Fibroblast of lung (primary cell): ENCODE data around the gene IARS1. TPM values are rescaled to one million over a fixed set of nuclear protein-coding genes. Genes with fewer than 3 reads are reported as not detected.

ENCODE experiments used
- DNase-seq, 2 donors: peaks; one replicate each; pipeline versions ENCODE4 v3.0.0 to v3.0.0-alpha.2; 2010; ENCODE audit warnings: low read depth in 2 of 2
- H2AFZ ChIP-seq: 2 replicates; pipeline ENCODE4 v1.5.1; 2012; ENCODE audit warnings: low read length, control low read depth, inconsistent platforms
- H3K27ac ChIP-seq: 2 replicates; pipeline ENCODE4 v1.5.1; 2011; ENCODE audit warnings: low read length, control low read depth; ENCODE audit not compliant: insufficient read depth
- H3K27me3 ChIP-seq: 2 replicates; pipeline ENCODE4 v1.5.1; 2011; ENCODE audit warnings: mild to moderate bottlenecking, low read length; ENCODE audit not compliant: control insufficient read depth, insufficient read depth
- H3K36me3 ChIP-seq: 2 replicates; pipeline ENCODE4 v1.5.1; 2011; ENCODE audit warnings: low read length; ENCODE audit not compliant: control insufficient read depth, insufficient read depth
- H3K4me1 ChIP-seq: 2 replicates; pipeline ENCODE4 v1.5.1; 2011; ENCODE audit warnings: low read length; ENCODE audit not compliant: control insufficient read depth, insufficient read depth; ENCODE audit errors: extremely low read depth
- H3K4me2 ChIP-seq: 2 replicates; pipeline ENCODE4 v1.5.1; 2011; ENCODE audit warnings: low read length, control low read depth; ENCODE audit not compliant: insufficient read depth; ENCODE audit errors: extremely low read depth
- H3K4me3 ChIP-seq, 4 experiments: fragments of 200-600 bp in 1 of 4; sonication (generic) in 1 of 4; replicated peaks in 1 of 4; 2 replicates each; pipeline ENCODE4 v1.5.1; 2011 to 2016; ENCODE audit warnings: low read length in 4 of 4, low read depth in 3 of 4, mild to moderate bottlenecking in 3 of 4, control low read depth in 2 of 4, inconsistent platforms in 1 of 4, mixed read lengths in 1 of 4; ENCODE audit not compliant: insufficient read depth in 1 of 4; ENCODE audit errors: control extremely low read depth in 1 of 4
- H3K79me2 ChIP-seq: 2 replicates; pipeline ENCODE4 v1.5.1; 2012; ENCODE audit warnings: mild to moderate bottlenecking, low read length, inconsistent platforms; ENCODE audit not compliant: control insufficient read depth, insufficient read depth
- H3K9ac ChIP-seq: 2 replicates; pipeline ENCODE4 v1.5.1; 2011; ENCODE audit warnings: mild to moderate bottlenecking, low read length, control low read depth; ENCODE audit not compliant: insufficient read depth
- H3K9me3 ChIP-seq: 2 replicates; pipeline ENCODE4 v1.5.1; 2012; ENCODE audit warnings: low read depth, low read length; ENCODE audit not compliant: control insufficient read depth, insufficient read depth
- H4K20me1 ChIP-seq: 2 replicates; pipeline ENCODE4 v1.5.1; 2011; ENCODE audit warnings: low read length; ENCODE audit not compliant: control insufficient read depth, insufficient read depth; ENCODE audit errors: extremely low read depth
- EZH2 ChIP-seq: IDR thresholded peaks from 2 replicates; pipeline ENCODE4 v1.5.1; 2012; ENCODE audit warnings: low read length, control low read depth, mild to moderate bottlenecking; ENCODE audit errors: missing control alignments
- polyA plus RNA-seq, 2 donors: library from polyadenylated mRNA; depleted of rRNA in 1 of 2; stranded (reverse) in 1 of 2; unstranded in 1 of 2; fragments of >200 nt; gene quantifications; 2 replicates each; pipeline ENCODE4 v1.2.1, GENCODE V29; 2011 to 2012; ENCODE audit warnings: missing spikeins in 1 of 2
- total RNA-seq: library from RNA; depleted of rRNA; stranded (reverse); fragments of >200 nt; gene quantifications from 2 replicates; pipeline ENCODE4 v1.2.1, GENCODE V29; 2014
- TF ChIP-seq, protein P1 (sequence below), 2 donors: IDR thresholded peaks in 1 of 2; conservative IDR thresholded peaks in 1 of 2; 1 replicate in 1 of 2; 2 replicates in 1 of 2; pipeline ENCODE4 v1.5.1; 2011 to 2012; ENCODE audit warnings: low read length in 2 of 2, control low read depth in 1 of 2, inconsistent platforms in 1 of 2, low read depth in 1 of 2, mild to moderate bottlenecking in 1 of 2

IARS1 gene
- total and polyA plus RNA-seq, 2 donors (not counting 1 experiment from before 2014, with no cell fraction given), result 88.4 to 595 TPM

DNA sequence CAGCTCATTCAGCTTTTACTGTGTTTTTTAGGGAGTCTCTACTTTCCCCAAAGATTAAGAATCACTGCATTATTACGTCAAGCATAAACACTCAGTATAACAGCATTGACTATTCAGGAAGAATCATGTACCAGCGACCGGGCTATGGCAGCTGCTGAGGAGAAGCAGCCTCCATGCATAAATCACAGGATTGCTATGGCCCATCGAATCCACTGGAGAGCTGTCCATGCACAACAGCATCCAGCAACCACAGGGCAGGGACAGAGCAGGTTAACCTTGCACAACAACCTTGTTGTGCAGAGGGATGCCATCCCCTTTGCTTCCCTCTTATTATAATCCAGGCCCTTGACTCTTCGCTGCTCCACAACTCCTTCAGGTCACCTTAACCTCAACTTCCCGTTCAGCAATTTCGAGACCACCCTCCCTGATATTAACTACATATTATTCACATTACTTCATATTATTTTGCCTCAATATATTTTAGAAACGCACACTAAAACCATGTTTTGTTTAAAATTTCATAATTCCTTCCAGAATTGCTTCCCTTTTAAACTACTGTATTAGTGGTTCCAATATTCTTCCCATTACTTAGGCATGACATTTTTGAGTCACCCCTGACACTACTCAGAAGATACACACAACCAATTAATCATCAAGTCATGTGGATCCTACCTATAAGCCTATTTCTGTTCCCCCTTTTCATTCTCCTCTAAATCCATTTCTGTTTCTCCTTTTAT is 991 bp downstream of the IARS1 start:
- Histone ChIP-seq H3K27ac (peak overlapping the region; percentile 81), H3K27me3 (no peaks in the 10 kb centered on the region), H3K4me1 (peaks cover 2% of the 10 kb centered on the region), H3K9me3 (no peaks in the 10 kb centered on the region), H3K9ac (no peak overlapping the region), H2AFZ (no peak overlapping the region), H3K4me2 (peak overlapping the region; percentile 77), H3K4me3 (peak overlapping the region; percentile 81 to 92 (median 88)), H3K79me2 (peaks cover 49% of the 10 kb centered on the region), H4K20me1 (no peaks in the 10 kb centered on the region), H3K36me3 (peaks cover 2% of the 10 kb centered on the region)
- DNase-seq, result peak; percentile 9 to 25
- TF ChIP-seq, protein P1, sequence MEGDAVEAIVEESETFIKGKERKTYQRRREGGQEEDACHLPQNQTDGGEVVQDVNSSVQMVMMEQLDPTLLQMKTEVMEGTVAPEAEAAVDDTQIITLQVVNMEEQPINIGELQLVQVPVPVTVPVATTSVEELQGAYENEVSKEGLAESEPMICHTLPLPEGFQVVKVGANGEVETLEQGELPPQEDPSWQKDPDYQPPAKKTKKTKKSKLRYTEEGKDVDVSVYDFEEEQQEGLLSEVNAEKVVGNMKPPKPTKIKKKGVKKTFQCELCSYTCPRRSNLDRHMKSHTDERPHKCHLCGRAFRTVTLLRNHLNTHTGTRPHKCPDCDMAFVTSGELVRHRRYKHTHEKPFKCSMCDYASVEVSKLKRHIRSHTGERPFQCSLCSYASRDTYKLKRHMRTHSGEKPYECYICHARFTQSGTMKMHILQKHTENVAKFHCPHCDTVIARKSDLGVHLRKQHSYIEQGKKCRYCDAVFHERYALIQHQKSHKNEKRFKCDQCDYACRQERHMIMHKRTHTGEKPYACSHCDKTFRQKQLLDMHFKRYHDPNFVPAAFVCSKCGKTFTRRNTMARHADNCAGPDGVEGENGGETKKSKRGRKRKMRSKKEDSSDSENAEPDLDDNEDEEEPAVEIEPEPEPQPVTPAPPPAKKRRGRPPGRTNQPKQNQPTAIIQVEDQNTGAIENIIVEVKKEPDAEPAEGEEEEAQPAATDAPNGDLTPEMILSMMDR (conservative IDR thresholded peaks at IDR 0.05 in 1 of 2, IDR thresholded peaks at IDR 0.05 in 1 of 2; ENCODE audit: low read depth in 1 of 2, low read length in 2 of 2), result no peak
- TF ChIP-seq EZH2, result no peak

DNA sequence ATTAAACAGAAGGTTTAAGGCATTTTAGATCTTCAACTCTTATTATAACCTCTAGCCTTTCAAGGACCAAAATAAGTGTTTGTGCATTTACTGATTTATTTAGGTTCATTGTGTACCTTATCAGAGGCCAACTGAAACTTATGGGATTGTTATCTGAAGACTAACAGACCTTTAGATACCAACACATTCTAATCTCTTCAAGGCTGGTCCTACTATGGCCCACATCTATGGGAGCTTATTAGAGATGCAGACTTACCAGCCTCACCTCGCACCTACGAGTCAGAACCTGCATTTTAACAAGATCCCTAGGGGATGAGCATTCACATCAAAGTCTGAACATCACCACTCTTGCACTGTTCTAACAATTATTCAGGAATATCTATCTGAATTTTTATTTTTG is 1.9 kb downstream of the IARS1 start:
- Histone ChIP-seq H3K9me3 (no peaks in the 10 kb centered on the region), H3K9ac (no peak overlapping the region), H4K20me1 (no peaks in the 10 kb centered on the region), H3K4me1 (peaks cover 2% of the 10 kb centered on the region), H2AFZ (no peak overlapping the region), H3K79me2 (peaks cover 51% of the 10 kb centered on the region), H3K4me3 (peak overlapping the region in 2 of 4 experiments; percentile 87 to 89), H3K27ac (no peak overlapping the region), H3K4me2 (peak overlapping the region; percentile 77), H3K27me3 (no peaks in the 10 kb centered on the region), H3K36me3 (peaks cover 2% of the 10 kb centered on the region)
- no peak for DNase-seq
- no peak for TF ChIP-seq EZH2
- TF ChIP-seq, protein P1 (conservative IDR thresholded peaks at IDR 0.05 in 1 of 2, IDR thresholded peaks at IDR 0.05 in 1 of 2; ENCODE audit: low read depth in 1 of 2, low read length in 2 of 2), result no peak

DNA sequence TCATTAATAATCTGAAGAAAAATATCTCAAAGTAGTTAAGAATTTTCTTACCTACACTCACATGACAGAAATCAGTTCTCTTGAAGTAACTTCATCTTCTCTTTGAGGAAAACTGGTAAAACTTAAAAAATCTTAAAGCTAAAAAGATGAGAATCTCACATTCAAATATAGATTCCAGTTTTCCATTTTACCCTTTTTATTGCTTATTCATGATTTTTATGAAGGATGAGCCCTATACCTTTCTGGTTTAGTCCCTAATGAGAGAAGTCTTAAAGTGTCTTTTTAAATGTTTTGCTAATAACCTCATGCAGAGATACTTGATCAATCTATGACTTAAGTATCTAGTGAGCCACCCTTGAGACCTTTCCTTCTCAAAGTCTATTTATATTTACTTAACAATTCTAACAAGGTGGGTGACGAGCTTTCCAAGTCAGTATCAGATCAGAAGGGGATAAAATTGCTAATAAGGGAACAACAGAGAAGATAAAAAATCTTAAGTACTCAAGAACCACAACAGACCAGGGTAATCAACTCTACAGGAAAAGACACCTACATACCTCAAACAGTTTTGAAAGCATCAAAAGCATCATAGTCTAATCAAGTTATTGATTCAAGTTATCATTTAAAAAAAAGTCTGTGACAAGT is 2.6 kb downstream of the IARS1 start:
- no peak for DNase-seq

More for the DNA sequence above, 2.6 kb downstream of the IARS1 start:
- Histone ChIP-seq H3K27me3 (no peaks in the 10 kb centered on the region), H4K20me1 (no peaks in the 10 kb centered on the region), H3K27ac (no peak overlapping the region), H3K36me3 (peaks cover 2% of the 10 kb centered on the region), H3K4me1 (peaks cover 2% of the 10 kb centered on the region), H3K79me2 (peaks cover 52% of the 10 kb centered on the region), H2AFZ (no peak overlapping the region), H3K4me2 (no peak overlapping the region), H3K9ac (no peak overlapping the region), H3K4me3 (peak overlapping the region in 1 of 4 experiments; percentile 89), H3K9me3 (no peaks in the 10 kb centered on the region)
- TF ChIP-seq EZH2, result no peak
- TF ChIP-seq, protein P1 (conservative IDR thresholded peaks at IDR 0.05 in 1 of 2, IDR thresholded peaks at IDR 0.05 in 1 of 2; ENCODE audit: low read depth in 1 of 2, low read length in 2 of 2), result no peak
